B cell (primary cell): ENCODE measurements around the gene C5orf52. TPM values are rescaled to one million over a fixed set of nuclear protein-coding genes. Genes with fewer than 3 reads are reported as not detected.

ENCODE experiments used
- ATAC-seq: fragments of 200-7000 bp; cut with Tn5 transposase; one replicate; pipeline ENCODE4 v1.10.0; 2021; ENCODE audit warnings: low read depth, mild to moderate bottlenecking, moderate number of reproducible peaks, moderate library complexity
- CTCF ChIA-PET: fragments of 350-600 bp; sonication (Branson Sonifier 250); formaldehyde crosslinking; loops from one replicate; lab custom pipeline; 2021; ENCODE audit warnings: antibody characterized with exemption, inconsistent platforms; lab: Charles Lee
- POLR2A ChIA-PET: fragments of 350-600 bp; sonication (Branson Sonifier 250); formaldehyde crosslinking; loops from one replicate; lab custom pipeline; 2021; ENCODE audit warnings: antibody characterized with exemption; lab: Charles Lee
- DNase-seq: peaks from one replicate; pipeline ENCODE4 v3.0.0; 2013
- H2AFZ ChIP-seq: 2 replicates; pipeline ENCODE4 v1.6.1; 2012; ENCODE audit warnings: mild to moderate bottlenecking, low read depth, low read length; ENCODE audit not compliant: insufficient read depth, poor library complexity, severe bottlenecking
- H3K27ac ChIP-seq, 2 donors: 1 replicate in 1 of 2; 2 replicates in 1 of 2; pipeline ENCODE4 v1.5.1; 2012 to 2013; ENCODE audit warnings: low read length in 2 of 2, mild to moderate bottlenecking in 2 of 2, moderate library complexity in 1 of 2
- H3K27me3 ChIP-seq, 4 experiments: fragments of 200-600 bp in 1 of 4; sonication (generic) in 1 of 4; replicated peaks in 1 of 4; 1 replicate in 2 of 4; 2 replicates in 2 of 4; pipeline versions ENCODE4 v1.6.1 to v1.7.0; 2013 to 2016; ENCODE audit warnings: low read length in 3 of 4, mild to moderate bottlenecking in 2 of 4, mixed read lengths in 1 of 4, moderate library complexity in 1 of 4; ENCODE audit not compliant: insufficient read depth in 4 of 4, control insufficient read depth in 3 of 4; ENCODE audit errors: control extremely low read depth in 1 of 4
- H3K36me3 ChIP-seq, 2 experiments: replicated peaks in 1 of 2; 1 replicate in 1 of 2; 2 replicates in 1 of 2; pipeline versions ENCODE4 v1.6.1 to v1.7.1; 2013; ENCODE audit warnings: low read length in 1 of 2; ENCODE audit not compliant: insufficient read depth in 2 of 2, control insufficient read depth in 1 of 2; ENCODE audit errors: control extremely low read depth in 1 of 2, extremely low read depth in 1 of 2
- H3K4me1 ChIP-seq, 2 donors: fragments of 200-600 bp in 1 of 2; sonication (generic) in 1 of 2; 1 replicate in 1 of 2; 2 replicates in 1 of 2; pipeline versions ENCODE4 v1.5.1 to v1.6.1; 2013 to 2017; ENCODE audit warnings: low read length in 2 of 2; ENCODE audit not compliant: control insufficient read depth in 2 of 2, insufficient read depth in 2 of 2
- H3K4me2 ChIP-seq: replicated peaks from 2 replicates; pipeline ENCODE3; 2012; ENCODE audit warnings: mild to moderate bottlenecking, low read depth, low read length; ENCODE audit not compliant: poor library complexity, severe bottlenecking
- H3K4me3 ChIP-seq, 5 experiments: fragments of 200-600 bp in 1 of 5; sonication (generic) in 1 of 5; 1 replicate in 3 of 5; 2 replicates in 2 of 5; pipeline versions ENCODE4 v1.5.1 to v1.7.0; 2011 to 2016; ENCODE audit warnings: low read length in 4 of 5, mild to moderate bottlenecking in 4 of 5, low read depth in 2 of 5, control low read depth in 1 of 5, moderate library complexity in 1 of 5; ENCODE audit not compliant: insufficient read depth in 1 of 5; ENCODE audit errors: control extremely low read depth in 1 of 5, extremely low read depth in 1 of 5
- H3K79me2 ChIP-seq: fragments of 200-600 bp; sonication (generic); one replicate; pipeline ENCODE4 v1.6.0; 2016; ENCODE audit warnings: low read length; ENCODE audit not compliant: control insufficient read depth, insufficient read depth
- H3K9ac ChIP-seq: fragments of 200-600 bp; sonication (generic); 2 replicates; pipeline ENCODE4 v1.6.1; 2017; ENCODE audit warnings: mild to moderate bottlenecking, low read length, moderate library complexity
- H3K9me3 ChIP-seq, 3 donors: one replicate each; pipeline versions ENCODE4 v1.6.1 to v1.7.1; 2013; ENCODE audit warnings: low read length in 2 of 3; ENCODE audit not compliant: control insufficient read depth in 2 of 3, insufficient read depth in 1 of 3; ENCODE audit errors: control extremely low read depth in 1 of 3
- H4K20me1 ChIP-seq: 2 replicates; pipeline ENCODE4 v1.6.0; 2012; ENCODE audit warnings: mild to moderate bottlenecking, low read length; ENCODE audit not compliant: insufficient read depth, control insufficient read depth, poor library complexity, severe bottlenecking
- H3K27ac Mint-ChIP-seq: one replicate; pipeline ENCODE4 v1.8.0; 2021; ENCODE audit warnings: mixed read lengths
- H3K27me3 Mint-ChIP-seq: one replicate; pipeline ENCODE4 v1.8.0; 2021; ENCODE audit warnings: mixed read lengths
- H3K4me1 Mint-ChIP-seq: one replicate; pipeline ENCODE4 v1.8.0; 2021; ENCODE audit warnings: mixed read lengths
- H3K4me3 Mint-ChIP-seq: one replicate; pipeline ENCODE4 v1.8.0; 2021; ENCODE audit warnings: mixed read lengths
- H3K9me3 Mint-ChIP-seq: one replicate; pipeline ENCODE4 v1.8.0; 2022; ENCODE audit warnings: mixed read lengths; ENCODE audit not compliant: insufficient read depth
- EZH2 ChIP-seq: IDR thresholded peaks from 2 replicates; pipeline ENCODE4 v1.6.1; 2012; ENCODE audit warnings: borderline replicate concordance, low read depth, mild to moderate bottlenecking, moderate library complexity, low read length; ENCODE audit not compliant: insufficient read depth, poor library complexity, severe bottlenecking
- WGBS: methylation state at CpG from one replicate; pipeline ENCODE4 v1.1.5; 2013; ENCODE audit warnings: missing lambda C conversion rate; ENCODE audit not compliant: insufficient coverage; 5-methylcytosine and 5-hydroxymethylcytosine counted together
- intact Hi-C: fragments of 100-400 bp; cut with micrococcal nuclease; formaldehyde crosslinking; loops from one replicate; pipeline ENCODE4 v1.10.0; 2022
- polyA plus RNA-seq: library from polyadenylated mRNA; depleted of rRNA; stranded (reverse); fragments of >200 nt; gene quantifications from 2 replicates; pipeline ENCODE4 v1.2.3, GENCODE V29; 2012
- total RNA-seq, 2 donors: library from RNA; stranded (reverse); fragments of 120-200 nt in 1 of 2; gene quantifications; 1 replicate in 1 of 2; 2 replicates in 1 of 2; pipeline versions ENCODE4 v1.2.3 to v1.2.4, GENCODE V29; 2013 to 2022
- TF ChIP-seq, protein P1 (sequence below): fragments of 200-600 bp; IDR thresholded peaks from one replicate; pipeline ENCODE4 v1.8.0; 2022; ENCODE audit warnings: antibody characterized with exemption, mild to moderate bottlenecking

The C5orf52 gene
- total and polyA plus RNA-seq, 2 donors (not counting 1 experiment from before 2014, with no cell fraction given): not detected

DNA sequence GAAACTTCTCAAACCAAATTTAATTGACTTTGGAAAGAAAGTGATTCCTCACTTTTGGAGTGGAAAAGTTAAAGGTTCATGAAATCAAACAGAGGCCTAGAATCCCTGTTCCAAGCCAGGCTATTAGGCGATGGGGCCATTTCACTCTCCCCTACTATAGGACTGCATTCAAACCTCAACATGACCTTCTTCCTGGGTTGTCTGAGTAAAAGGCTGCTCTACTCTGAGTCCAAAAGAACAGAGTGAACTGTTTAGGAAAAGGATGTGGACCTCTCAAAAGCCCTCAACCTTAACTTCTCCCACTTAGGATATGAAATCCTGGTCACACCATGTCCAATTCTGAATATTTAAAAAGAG, 15.8 kb downstream of the C5orf52 start:
- POLR2A ChIA-PET: no interaction called here
- ATAC-seq: no peak
- H3K4me2 ChIP-seq: no peak overlapping the region

DNA sequence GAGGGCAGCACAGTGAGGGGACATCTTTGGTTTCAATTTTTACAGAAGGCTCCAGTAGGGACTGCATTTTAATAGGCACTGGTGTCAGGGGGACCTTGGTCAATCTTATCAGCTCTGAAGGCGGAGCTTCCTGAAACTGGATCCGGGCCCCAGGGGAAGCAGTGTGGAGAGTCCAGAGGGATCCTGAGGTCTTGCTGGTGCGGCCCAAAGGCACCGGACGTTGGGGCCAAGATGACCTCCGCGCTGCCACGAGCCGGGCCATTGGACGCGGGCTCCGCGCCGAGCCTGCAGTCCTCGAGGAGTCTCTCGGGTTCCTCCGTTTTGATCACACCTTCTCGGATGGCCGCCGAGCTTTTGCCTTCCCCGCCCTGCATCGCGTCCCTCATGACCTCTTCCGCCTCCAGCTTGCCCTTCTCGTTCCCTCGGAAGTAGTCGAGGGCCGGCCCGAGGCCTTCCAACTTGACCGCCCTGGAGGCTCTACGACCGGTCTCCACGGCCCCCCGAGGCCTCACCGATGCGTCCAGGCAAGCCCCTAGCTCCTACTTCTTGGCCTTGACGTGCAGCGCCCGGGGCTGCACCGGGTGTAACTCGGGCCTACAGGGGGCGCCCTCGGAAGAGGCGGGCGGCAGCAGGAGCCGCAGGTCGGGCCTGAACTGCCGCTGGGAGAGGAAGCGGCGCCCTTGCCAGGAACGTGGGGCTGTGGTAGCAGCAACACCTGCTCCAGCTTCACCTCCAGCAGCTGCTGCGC, 18.8 kb downstream of the C5orf52 start:
- peak; percentile 51 for DNase-seq
- peak; percentile 58 for ATAC-seq
- Histone ChIP-seq H3K27me3 (no peaks in the 10 kb centered on the region), H3K36me3 (no peaks in the 10 kb centered on the region), H2AFZ (peak overlapping the region; percentile 62), H3K27ac (no peak overlapping the region), H3K4me1 (no peaks in the 10 kb centered on the region), H4K20me1 (no peaks in the 10 kb centered on the region), H3K79me2 (no peaks in the 10 kb centered on the region), H3K9me3 (peaks cover 0 to 19% (median 0%) of the 10 kb centered on the region in 3 donors), H3K9ac (no peak overlapping the region), H3K4me2 (peak overlapping the region; percentile 47), H3K4me3 (peak overlapping the region in 1 of 5 experiments; percentile 16)
- CTCF ChIA-PET: interaction anchor here (0.6 to 1.1 kb wide), 7 partner anchors 9 to 250 kb away, joined by 3 to 5 read pairs (median 3); no protein-coding TSS in a partner anchor
- intact Hi-C loops: no loop called here
- no peaks in the 10 kb centered on the region for H3K9me3 Mint-ChIP-seq
- WGBS: 68% methylated on average over 52 of the region's 52 CpGs
- POLR2A ChIA-PET: interaction anchor here (0.7 kb wide), 3 partner anchors 19 to 301 kb away, joined by 3 read pairs; partner anchors contain the start of gene C5orf52
- no peak overlapping the region for H3K27ac Mint-ChIP-seq
- H3K4me3 Mint-ChIP-seq: peak overlapping the region; percentile 26
- H3K27me3 Mint-ChIP-seq: no peaks in the 10 kb centered on the region
- H3K4me1 Mint-ChIP-seq: no peaks in the 10 kb centered on the region
- TF ChIP-seq, protein P1, sequence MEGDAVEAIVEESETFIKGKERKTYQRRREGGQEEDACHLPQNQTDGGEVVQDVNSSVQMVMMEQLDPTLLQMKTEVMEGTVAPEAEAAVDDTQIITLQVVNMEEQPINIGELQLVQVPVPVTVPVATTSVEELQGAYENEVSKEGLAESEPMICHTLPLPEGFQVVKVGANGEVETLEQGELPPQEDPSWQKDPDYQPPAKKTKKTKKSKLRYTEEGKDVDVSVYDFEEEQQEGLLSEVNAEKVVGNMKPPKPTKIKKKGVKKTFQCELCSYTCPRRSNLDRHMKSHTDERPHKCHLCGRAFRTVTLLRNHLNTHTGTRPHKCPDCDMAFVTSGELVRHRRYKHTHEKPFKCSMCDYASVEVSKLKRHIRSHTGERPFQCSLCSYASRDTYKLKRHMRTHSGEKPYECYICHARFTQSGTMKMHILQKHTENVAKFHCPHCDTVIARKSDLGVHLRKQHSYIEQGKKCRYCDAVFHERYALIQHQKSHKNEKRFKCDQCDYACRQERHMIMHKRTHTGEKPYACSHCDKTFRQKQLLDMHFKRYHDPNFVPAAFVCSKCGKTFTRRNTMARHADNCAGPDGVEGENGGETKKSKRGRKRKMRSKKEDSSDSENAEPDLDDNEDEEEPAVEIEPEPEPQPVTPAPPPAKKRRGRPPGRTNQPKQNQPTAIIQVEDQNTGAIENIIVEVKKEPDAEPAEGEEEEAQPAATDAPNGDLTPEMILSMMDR: peak; percentile 42
- no peak for TF ChIP-seq EZH2

More for the DNA sequence above, 15.8 kb downstream of the C5orf52 start:
- intact Hi-C loops: no loop called here
- no peaks in the 10 kb centered on the region for H4K20me1 ChIP-seq
- no peaks in the 10 kb centered on the region for H3K79me2 ChIP-seq
- no peak overlapping the region for H3K4me3 ChIP-seq
- no peak overlapping the region for H2AFZ ChIP-seq
- H3K27ac ChIP-seq: no peak overlapping the region
- DNase-seq: no peak
- no peaks in the 10 kb centered on the region for H3K36me3 ChIP-seq
- no peaks in the 10 kb centered on the region for H3K4me1 Mint-ChIP-seq
- H3K27ac Mint-ChIP-seq: no peak overlapping the region
- CTCF ChIA-PET: no interaction called here
- no peaks in the 10 kb centered on the region for H3K27me3 Mint-ChIP-seq
- no peaks in the 10 kb centered on the region for H3K27me3 ChIP-seq
- peaks cover 0 to 12% (median 0%) of the 10 kb centered on the region in 3 donors for H3K9me3 ChIP-seq
- H3K4me1 ChIP-seq: no peaks in the 10 kb centered on the region
- no CpG with 5 or more reads among the region's 1 CpG for WGBS
- no peak overlapping the region for H3K4me3 Mint-ChIP-seq
- H3K9me3 Mint-ChIP-seq: no peaks in the 10 kb centered on the region
- no peak overlapping the region for H3K9ac ChIP-seq
- TF ChIP-seq EZH2: no peak
- TF ChIP-seq, protein P1: no peak
